Hepatocyte (in vitro differentiated cells): ENCODE data around the gene SPATA24. TPM values are rescaled to one million over a fixed set of nuclear protein-coding genes. Genes with fewer than 3 reads are reported as not detected.

Experiments used
- DNase-seq: peaks from one replicate; pipeline ENCODE4 v3.0.0-alpha.2; 2016; ENCODE audit warnings: low spot score
- H2AFZ ChIP-seq: fragments of 200-600 bp; sonication (generic); 2 replicates; pipeline ENCODE4 v1.6.0; 2016; ENCODE audit warnings: antibody characterized with exemption, mild to moderate bottlenecking
- H3K27ac ChIP-seq: fragments of 200-600 bp; sonication (generic); 2 replicates; pipeline ENCODE4 v1.5.1; 2016; ENCODE audit warnings: mild to moderate bottlenecking
- H3K27me3 ChIP-seq: fragments of 200-600 bp; sonication (generic); 2 replicates; pipeline ENCODE4 v1.6.1; 2016
- H3K36me3 ChIP-seq: fragments of 200-600 bp; sonication (generic); replicated peaks from 2 replicates; pipeline ENCODE4 v1.5.1; 2016; ENCODE audit warnings: low read depth; ENCODE audit not compliant: insufficient read depth
- H3K4me1 ChIP-seq: fragments of 200-600 bp; sonication (generic); 2 replicates; pipeline ENCODE4 v1.5.1; 2016; ENCODE audit warnings: mild to moderate bottlenecking, moderate library complexity; ENCODE audit not compliant: insufficient read depth
- H3K4me2 ChIP-seq: fragments of 200-600 bp; sonication (generic); 2 replicates; pipeline ENCODE4 v1.6.0; 2016
- H3K4me3 ChIP-seq: fragments of 200-600 bp; sonication (generic); 2 replicates; pipeline ENCODE4 v1.5.1; 2016; ENCODE audit warnings: mild to moderate bottlenecking
- H3K79me2 ChIP-seq: fragments of 200-600 bp; sonication (generic); 2 replicates; pipeline ENCODE4 v1.6.0; 2017; ENCODE audit warnings: mild to moderate bottlenecking
- H3K9me2 ChIP-seq: fragments of 200-600 bp; sonication (generic); replicated peaks from 2 replicates; pipeline ENCODE4 v1.6.0; 2017; ENCODE audit warnings: mild to moderate bottlenecking; ENCODE audit not compliant: insufficient read depth
- H3K9me3 ChIP-seq: fragments of 200-600 bp; sonication (generic); 2 replicates; pipeline ENCODE4 v1.5.1; 2016; ENCODE audit warnings: low read depth, mild to moderate bottlenecking
- H4K20me1 ChIP-seq: fragments of 200-600 bp; sonication (generic); 2 replicates; pipeline ENCODE4 v1.6.0; 2016; ENCODE audit warnings: mild to moderate bottlenecking; ENCODE audit not compliant: insufficient read depth, poor library complexity, severe bottlenecking
- EZH2 ChIP-seq: fragments of 200-600 bp; sonication (generic); IDR thresholded peaks from 2 replicates; pipeline ENCODE4 v1.6.1; 2016; ENCODE audit warnings: antibody characterized with exemption, mild to moderate bottlenecking, borderline replicate concordance
- EZH2phosphoT487 ChIP-seq: fragments of 200-600 bp; sonication (generic); IDR thresholded peaks from one replicate; pipeline ENCODE4 v1.6.1; 2018; ENCODE audit warnings: antibody characterized with exemption, mild to moderate bottlenecking, low read depth, moderate library complexity; ENCODE audit not compliant: unreplicated experiment, severe bottlenecking
- WGBS: methylation state at CpG from one replicate; pipeline ENCODE4 v1.1.6; 2016; ENCODE audit warnings: low lambda C conversion rate; ENCODE audit errors: missing lambda C conversion rate; 5-methylcytosine and 5-hydroxymethylcytosine counted together
- polyA plus RNA-seq: library from polyadenylated mRNA; unstranded; fragments of >200 nt; fragmentation: Nextera tagmentation; extraction: Ambion mirVana; gene quantifications from 2 replicates; pipeline ENCODE4 v1.2.1, GENCODE V29; 2016
- total RNA-seq: library from RNA; depleted of rRNA; stranded (reverse); fragments of >200 nt; gene quantifications from 2 replicates; pipeline ENCODE4 v1.2.3, GENCODE V29; 2014
- TF ChIP-seq, protein P1 (sequence below): fragments of 200-600 bp; sonication (generic); IDR thresholded peaks from 2 replicates; pipeline ENCODE4 v1.5.1; 2016; ENCODE audit warnings: antibody characterized with exemption, mild to moderate bottlenecking; ENCODE audit not compliant: poor library complexity

Gene SPATA24
- total and polyA plus RNA-seq, 2 experiments from 2014 or later, result 6.3 to 9.8 TPM

DNA sequence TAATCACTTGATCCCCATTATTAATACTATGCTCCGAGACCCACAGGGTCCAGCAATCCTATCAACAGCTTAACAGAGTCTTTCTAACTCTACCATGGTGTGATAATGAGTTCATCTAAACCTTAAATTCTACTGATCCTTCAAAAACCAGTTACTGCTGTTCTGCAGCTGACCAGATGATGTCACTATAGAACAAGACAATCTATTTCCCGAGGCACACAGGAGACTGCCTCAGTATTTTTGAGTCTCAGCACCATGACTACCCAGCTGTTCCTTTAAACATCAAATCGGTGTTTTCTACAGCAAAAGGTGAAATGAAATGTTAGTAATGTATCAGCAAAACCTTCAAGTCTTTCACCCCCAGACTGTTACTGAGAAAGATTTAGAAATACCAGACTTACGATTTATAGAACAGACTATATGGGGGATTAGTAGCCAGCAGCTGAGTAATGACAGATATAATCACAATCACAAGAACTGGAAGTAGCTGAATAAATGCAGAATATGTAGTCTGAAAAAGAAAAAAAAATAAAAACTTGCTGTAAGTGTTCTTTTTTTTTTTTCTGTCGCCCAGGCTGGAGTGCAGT lies 18.5 kb upstream of the SPATA24 start:
- WGBS, result 42% methylated on average over 5 of the region's 5 CpGs
- H3K9me3 ChIP-seq, result no peaks in the 10 kb centered on the region
- H2AFZ ChIP-seq, result no peak overlapping the region

DNA sequence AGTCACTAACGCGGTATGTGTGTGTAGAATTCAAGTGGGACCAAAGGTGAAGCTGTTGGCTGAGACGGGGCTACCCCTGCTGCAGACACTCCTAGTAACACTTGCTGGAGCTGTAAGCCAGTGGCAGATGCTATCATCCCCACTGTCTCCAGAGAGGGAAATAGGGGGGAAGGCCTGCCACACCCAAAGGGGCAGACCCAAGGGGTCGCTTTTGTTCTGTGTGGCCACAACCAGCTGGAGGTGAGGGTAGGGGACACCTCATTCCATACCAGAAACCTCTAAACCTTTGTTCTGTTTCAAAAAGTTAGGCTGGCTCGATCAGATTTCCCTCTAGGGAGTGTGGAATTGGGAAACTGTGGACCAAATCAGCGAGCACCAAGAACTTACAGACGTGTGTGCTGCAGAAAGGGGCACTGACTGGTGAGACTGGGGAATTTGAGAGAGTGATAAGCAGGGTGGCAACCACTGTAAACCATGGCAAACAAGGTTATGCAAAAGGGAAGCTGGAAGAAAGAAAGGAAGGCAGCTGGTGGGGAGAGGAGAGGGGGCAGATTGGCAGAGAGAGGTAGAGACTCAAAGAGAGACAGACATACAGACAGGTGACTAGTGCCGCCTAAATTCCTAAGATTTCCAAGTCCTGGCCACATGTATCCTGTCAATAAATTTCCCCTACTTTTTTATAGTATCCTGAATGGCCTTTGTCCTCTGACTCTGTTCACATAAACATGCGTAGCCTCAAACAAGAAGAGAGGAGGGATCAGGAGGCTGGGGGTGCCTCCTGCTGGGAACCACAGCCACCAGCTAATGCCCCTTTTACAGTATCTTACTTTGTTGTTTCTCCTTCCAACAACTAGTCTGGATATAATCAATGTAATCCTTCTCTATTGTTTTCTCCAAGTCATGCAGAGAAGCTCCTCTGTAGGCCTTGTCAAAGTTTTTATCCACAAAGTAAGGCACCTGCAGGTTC lies 15.6 kb upstream of the SPATA24 start:
- DNase-seq, result peak; percentile 43
- Histone ChIP-seq H3K4me2 (peak overlapping the region; percentile 6), H3K36me3 (no peaks in the 10 kb centered on the region), H3K27me3 (no peaks in the 10 kb centered on the region), H3K4me3 (no peak overlapping the region), H3K79me2 (no peaks in the 10 kb centered on the region), H3K9me3 (no peaks in the 10 kb centered on the region), H3K9me2 (no peaks in the 10 kb centered on the region), H3K27ac (peak overlapping the region; percentile 64), H4K20me1 (no peaks in the 10 kb centered on the region), H3K4me1 (peaks cover 21% of the 10 kb centered on the region), H2AFZ (no peak overlapping the region)
- TF ChIP-seq, protein P1, sequence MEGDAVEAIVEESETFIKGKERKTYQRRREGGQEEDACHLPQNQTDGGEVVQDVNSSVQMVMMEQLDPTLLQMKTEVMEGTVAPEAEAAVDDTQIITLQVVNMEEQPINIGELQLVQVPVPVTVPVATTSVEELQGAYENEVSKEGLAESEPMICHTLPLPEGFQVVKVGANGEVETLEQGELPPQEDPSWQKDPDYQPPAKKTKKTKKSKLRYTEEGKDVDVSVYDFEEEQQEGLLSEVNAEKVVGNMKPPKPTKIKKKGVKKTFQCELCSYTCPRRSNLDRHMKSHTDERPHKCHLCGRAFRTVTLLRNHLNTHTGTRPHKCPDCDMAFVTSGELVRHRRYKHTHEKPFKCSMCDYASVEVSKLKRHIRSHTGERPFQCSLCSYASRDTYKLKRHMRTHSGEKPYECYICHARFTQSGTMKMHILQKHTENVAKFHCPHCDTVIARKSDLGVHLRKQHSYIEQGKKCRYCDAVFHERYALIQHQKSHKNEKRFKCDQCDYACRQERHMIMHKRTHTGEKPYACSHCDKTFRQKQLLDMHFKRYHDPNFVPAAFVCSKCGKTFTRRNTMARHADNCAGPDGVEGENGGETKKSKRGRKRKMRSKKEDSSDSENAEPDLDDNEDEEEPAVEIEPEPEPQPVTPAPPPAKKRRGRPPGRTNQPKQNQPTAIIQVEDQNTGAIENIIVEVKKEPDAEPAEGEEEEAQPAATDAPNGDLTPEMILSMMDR, result peak; percentile 22
- no peak for TF ChIP-seq EZH2
- WGBS, result 79% methylated on average over 9 of the region's 9 CpGs

More for the DNA sequence above, 18.5 kb upstream of the SPATA24 start:
- Histone ChIP-seq H3K4me2 (no peak overlapping the region), H3K9me2 (no peaks in the 10 kb centered on the region), H3K79me2 (no peaks in the 10 kb centered on the region), H3K4me3 (no peak overlapping the region), H3K27ac (no peak overlapping the region), H3K4me1 (peaks cover 16% of the 10 kb centered on the region), H3K27me3 (no peaks in the 10 kb centered on the region), H3K36me3 (no peaks in the 10 kb centered on the region), H4K20me1 (no peaks in the 10 kb centered on the region)
- TF ChIP-seq, protein P1, result peak; percentile 89
- no peak for TF ChIP-seq EZH2phosphoT487
- peak; percentile 73 for DNase-seq

DNA sequence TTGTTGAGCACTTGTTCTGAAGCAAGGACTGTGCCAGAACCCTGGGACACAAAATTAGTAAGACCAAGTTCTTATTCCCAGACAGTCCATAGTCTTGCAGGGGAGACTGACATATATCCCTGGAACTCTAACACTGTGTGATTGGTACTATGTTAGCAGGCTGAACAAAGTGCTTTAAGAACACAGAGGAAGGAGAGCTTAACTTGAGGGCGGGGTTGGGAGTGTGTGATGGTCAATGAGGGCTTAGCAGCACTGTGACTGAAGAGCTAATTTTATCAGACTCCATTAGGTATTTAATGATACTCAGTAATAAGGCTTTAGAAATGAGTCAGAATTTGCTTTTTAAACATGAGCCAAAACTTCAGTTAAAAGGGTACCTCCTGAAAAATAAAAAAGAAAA lies 14.9 kb upstream of the SPATA24 start:
- peak overlapping the region; percentile 64 for H3K27ac ChIP-seq
- H2AFZ ChIP-seq, result no peak overlapping the region
- TF ChIP-seq EZH2, result no peak
- TF ChIP-seq EZH2phosphoT487, result no peak
- TF ChIP-seq, protein P1, result no peak
- H3K4me2 ChIP-seq, result no peak overlapping the region
- H3K9me2 ChIP-seq, result no peaks in the 10 kb centered on the region
- WGBS, result 93% methylated on average over 1 of the region's 1 CpG
- H3K4me3 ChIP-seq, result no peak overlapping the region
- DNase-seq, result no peak
- H4K20me1 ChIP-seq, result no peaks in the 10 kb centered on the region
- H3K79me2 ChIP-seq, result no peaks in the 10 kb centered on the region
- H3K9me3 ChIP-seq, result no peaks in the 10 kb centered on the region
- H3K27me3 ChIP-seq, result no peaks in the 10 kb centered on the region
- no peaks in the 10 kb centered on the region for H3K36me3 ChIP-seq
- H3K4me1 ChIP-seq, result peaks cover 21% of the 10 kb centered on the region
